Measurements from ENCODE around the gene GALNT18.

GRCh38 chr11:11347592-11347991 lies 274.2 kb downstream of the GALNT18 start:
- TF ChIP-seq, protein P1, sequence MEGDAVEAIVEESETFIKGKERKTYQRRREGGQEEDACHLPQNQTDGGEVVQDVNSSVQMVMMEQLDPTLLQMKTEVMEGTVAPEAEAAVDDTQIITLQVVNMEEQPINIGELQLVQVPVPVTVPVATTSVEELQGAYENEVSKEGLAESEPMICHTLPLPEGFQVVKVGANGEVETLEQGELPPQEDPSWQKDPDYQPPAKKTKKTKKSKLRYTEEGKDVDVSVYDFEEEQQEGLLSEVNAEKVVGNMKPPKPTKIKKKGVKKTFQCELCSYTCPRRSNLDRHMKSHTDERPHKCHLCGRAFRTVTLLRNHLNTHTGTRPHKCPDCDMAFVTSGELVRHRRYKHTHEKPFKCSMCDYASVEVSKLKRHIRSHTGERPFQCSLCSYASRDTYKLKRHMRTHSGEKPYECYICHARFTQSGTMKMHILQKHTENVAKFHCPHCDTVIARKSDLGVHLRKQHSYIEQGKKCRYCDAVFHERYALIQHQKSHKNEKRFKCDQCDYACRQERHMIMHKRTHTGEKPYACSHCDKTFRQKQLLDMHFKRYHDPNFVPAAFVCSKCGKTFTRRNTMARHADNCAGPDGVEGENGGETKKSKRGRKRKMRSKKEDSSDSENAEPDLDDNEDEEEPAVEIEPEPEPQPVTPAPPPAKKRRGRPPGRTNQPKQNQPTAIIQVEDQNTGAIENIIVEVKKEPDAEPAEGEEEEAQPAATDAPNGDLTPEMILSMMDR (IDR thresholded peaks at IDR 0.05) = no peak
- no peak for TF ChIP-seq POLR2A (IDR thresholded peaks at IDR 0.05)
- TF ChIP-seq POLR2AphosphoS5 (IDR thresholded peaks at IDR 0.05; ENCODE audit: insufficient read depth in 1 of 2, low read depth in 1 of 2) = no peak
